HG03280 (cell line): ENCODE results near the gene LEPROT.
"Not testable (repeated sequence)": the region's sequence is repeated elsewhere in the genome, so short reads cannot be mapped to it uniquely, and the experiment has no call there.

Experiments
- ATAC-seq: cut with Tn5 transposase; IDR thresholded peaks from one replicate; pipeline ENCODE4 v1.9.1; 2021; ENCODE audit warnings: mild to moderate bottlenecking, moderate library complexity; ENCODE audit not compliant: unreplicated experiment

Gene LEPROT

GRCh38 chr1:65420590-65421350, at the start of gene LEPROT, which contains the start of gene LEPR:
Gene LEPROT, plus strand, starts transcription at chr1:65420668. Its CDS starts 57 bp downstream, at chr1:65420725.
Gene LEPR, plus strand, starts transcription at chr1:65420668. Its CDS starts 144,898 bp downstream, at chr1:65565566.
- ATAC-seq, result no peak

DNA sequence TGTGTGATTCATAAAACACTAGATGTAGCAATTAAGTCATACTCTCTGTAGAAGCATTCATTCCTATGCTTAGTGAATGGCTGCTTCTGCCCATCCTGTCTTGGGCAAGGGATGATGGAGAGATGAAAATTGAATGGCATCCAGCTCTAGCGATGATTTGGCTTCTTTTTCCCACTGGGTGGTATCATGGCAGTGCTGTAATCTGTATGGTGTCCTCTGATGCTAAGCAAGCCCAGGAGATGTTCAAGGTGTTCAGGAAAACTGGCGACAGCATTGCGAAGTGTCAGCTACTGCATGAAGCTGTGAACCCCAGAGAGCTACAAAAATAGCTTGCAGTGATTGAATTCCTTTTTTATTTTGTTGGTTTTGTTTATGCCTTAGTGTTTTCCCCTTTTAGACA, 48.9 kb upstream of the LEPROT start:
- ATAC-seq, result no peak

DNA sequence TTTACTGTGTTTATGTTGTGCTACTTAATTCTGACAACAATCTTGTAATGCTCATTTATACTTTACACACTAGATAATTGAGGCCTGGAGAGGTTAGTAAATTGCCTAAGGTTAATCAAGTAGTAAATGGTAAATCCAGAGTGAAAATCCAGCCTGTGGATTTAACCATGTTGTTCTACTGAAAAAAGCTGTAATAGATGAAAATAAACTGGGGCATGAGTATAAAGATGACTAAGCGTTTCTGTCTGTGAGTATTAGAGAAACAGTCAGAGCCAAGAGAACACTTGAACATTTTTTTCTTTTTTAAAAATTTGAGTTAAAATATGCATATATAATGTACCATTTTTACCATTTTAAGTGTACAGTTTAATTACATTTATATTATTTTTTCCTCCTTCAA, 47.9 kb upstream of the LEPROT start:
- no peak for ATAC-seq

DNA sequence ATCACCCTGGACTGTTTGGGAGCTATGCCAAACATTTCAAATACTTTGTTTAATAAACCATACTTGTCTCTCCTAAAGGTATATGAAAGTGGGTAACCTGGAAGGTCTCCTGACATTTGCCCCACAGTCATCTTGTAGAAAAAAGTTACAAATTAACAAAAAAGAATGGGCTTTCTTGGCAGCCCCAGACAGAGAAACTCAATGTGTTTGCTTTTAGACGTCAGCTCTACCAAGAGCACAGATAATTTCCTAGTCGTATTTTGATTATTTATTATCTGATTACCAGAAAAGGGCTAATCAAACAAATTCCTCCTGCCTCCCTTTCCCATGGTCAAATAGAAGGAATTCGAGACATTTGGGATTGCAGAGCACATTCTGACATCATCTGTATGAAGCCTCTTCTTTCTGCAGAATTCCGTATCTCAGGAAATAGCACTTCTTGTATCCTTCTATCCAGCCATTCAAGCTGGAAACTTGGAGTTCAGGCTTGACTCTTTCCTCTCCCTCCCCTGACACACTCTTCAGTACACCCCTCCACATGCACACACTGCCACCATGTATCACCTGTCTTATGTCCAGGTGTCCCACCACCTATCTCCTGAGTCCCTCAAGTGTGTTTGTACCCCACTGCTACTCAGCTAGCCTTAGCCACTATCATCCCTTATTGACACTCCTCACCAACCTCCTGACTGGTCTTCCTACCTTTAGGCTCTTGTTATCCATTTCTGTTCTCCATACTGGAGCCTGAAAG, 42.8 kb upstream of the LEPROT start:
- ATAC-seq, result no peak

DNA sequence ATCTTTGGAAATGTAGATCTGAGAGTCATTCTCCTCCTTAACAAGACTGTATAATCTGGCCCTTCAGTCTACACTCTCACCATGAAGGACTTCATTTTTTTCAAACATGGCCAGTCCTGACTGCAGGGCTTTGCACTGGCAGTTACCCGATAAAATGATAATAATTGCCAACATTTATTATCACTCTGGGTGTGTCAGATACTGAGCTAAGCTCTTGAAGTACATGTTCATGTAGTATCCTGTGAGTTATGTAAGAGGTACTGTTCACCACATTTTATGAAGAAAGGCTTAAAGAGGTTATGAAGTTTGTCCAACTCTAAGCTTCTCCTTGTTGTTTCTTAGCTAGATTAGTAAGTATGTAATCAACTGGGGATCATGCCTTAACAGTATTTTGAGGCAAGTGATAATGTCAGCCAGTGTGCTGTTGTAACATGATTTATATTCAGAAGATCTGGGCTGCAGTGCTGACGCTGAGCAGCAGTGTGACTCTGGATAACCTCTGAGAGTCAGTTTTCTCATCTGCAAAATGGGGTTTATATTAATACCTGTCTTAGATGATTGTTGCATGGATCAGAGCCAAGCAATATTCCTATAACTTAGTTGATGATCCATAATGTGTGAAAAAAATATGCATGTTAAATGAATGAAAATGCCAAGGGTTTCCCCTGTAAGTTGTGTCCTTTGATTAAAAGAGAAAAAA, 42.1 kb upstream of the LEPROT start:
- ATAC-seq, result no peak

GRCh38 chr1:65384426-65384825, 36.0 kb upstream of the LEPROT start:
- not testable (repeated sequence) for ATAC-seq

- ATAC-seq, result no peak
These were observed 34.0 kb upstream of the LEPROT start for GRCh38 chr1:65386439-65386838.

DNA sequence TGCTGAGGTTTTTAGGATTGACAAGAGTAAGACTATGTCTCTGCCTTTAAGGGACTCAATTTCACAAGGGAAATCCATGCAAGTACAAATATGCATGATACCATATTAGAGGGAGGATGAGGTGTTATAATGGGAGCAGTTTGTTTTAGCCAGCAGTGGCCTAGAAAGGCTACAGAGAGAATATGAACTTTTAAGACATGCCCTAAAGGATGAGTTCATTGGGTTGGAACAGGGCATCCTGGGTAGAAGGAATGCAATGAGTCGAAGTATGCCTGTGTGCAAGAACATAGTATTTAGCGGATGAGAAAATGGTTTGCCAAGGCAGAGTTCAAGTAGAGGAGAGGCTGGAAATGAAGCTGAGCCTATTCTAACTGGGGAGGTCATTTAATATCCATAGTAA, 32.6 kb upstream of the LEPROT start:
- ATAC-seq, result no peak

DNA sequence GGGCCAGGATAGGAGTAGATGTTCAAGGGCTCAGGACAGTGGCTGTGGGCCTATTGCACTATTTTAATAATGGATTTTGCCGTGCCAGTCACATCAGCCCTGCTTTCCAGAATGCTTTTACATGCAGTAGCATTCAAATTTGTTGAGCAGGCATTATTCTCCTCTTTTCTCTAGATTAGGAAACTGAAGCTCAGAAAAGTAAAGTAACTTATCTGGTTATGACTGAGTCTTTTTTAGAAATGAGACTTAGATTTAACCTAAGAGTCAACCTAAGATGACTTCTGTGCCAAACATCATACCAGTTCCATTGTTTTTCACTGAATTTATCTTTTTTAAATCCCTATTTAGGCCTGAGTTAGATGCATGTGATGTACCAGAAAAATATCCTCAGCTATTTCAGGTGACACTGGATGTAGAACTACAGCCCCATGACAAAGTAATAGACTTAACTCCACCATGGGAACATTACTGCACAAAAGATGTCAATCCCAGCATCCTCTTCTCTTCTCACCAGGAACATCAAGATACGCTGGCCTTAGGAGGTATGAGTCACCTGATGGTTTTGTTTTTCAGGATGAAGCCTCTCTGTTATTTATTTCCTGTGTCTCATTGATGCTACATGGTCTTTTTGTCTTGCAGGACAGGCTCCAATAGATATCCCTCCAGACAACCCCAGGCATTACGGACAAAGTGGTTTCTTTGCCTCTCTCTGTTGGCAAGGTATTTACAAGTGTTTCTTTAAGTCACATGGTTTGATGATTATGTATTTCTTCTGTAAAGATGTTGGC, 31.4 kb upstream of the LEPROT start:
- ATAC-seq, result no peak

- no peak for ATAC-seq
These were observed 28.0 kb upstream of the LEPROT start for GRCh38 chr1:65392497-65392896.

- peak; percentile 90 for ATAC-seq
These were observed 27.1 kb upstream of the LEPROT start for GRCh38 chr1:65393347-65393746.

DNA sequence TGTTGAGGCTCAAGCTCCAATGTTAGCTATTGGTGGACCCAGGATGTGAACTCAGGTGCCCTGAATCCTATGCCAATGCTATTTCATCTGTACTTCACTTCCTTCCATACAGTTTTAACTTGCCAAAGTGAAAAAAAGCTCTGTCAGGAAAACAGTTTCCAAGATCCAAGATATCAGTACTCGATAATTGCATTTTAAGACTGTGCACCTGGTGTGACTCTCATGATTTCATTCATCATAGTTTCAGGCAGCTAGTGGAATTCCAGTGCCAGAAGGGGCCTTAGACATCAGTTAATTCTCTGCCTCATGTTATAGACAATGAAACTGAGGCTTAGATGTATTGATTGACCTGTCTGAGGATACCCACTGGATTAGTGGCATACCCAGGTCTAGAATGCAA, 26.5 kb upstream of the LEPROT start:
- ATAC-seq, result no peak

GRCh38 chr1:65395887-65396612, 24.4 kb upstream of the LEPROT start:
- no peak for ATAC-seq

DNA sequence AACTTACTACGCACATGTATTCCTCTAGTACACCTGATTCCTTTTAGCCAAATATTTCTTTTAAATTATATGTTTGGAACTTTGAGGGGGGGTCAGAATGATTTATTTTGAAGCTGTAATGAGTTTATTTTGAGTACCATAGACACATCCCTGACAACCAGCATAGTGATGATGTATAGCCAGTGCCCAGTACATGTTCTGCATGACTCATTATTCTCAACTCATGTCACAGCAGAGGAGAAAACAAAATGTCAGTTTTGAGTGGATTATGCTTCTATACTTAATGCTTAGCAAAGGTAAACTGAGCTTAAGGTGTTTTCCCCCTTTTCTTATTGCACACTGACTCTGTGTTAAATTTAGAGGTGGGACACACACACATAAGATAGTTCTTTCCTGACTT, 22.4 kb upstream of the LEPROT start:
- ATAC-seq, result no peak

DNA sequence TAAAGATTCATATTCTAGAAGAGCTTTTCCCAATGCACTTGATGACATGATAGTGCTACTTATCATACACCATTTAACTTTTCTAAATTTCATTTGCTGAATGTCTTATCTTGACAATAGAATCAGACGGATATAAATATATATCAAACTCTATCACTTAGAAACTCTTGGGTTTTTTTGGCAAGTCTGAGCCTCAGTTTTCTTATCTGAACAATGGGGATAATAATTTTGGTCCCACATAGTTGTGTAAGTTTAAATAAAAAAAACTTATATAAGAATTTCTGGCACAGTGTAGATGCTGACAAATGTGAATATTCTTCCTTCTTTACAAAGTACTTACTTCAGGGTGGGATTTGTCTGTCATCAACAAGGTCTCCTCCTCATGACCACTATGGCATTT, 21.5 kb upstream of the LEPROT start:
- ATAC-seq, result no peak

DNA sequence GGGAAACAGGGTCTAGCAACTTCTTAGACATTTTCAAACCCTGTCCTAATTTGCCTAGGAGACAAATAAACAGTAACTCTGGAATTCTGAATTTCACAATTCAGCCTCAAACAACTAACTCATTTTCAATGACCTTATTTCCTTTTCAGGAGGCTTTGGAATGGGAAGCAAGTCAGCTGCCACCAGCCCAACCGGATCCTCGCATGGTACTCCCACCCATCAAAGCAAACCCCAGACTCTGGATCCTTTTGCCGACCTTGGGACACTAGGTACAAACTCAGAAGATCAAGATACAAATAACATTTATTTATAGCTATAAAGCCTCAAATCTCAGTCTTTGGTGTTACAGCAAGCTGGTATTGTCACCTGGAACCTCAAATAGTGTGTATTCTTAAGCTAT, 18.9 kb upstream of the LEPROT start:
- no peak for ATAC-seq

- ATAC-seq, result no peak
These were observed 15.5 kb upstream of the LEPROT start for GRCh38 chr1:65404941-65405340.

DNA sequence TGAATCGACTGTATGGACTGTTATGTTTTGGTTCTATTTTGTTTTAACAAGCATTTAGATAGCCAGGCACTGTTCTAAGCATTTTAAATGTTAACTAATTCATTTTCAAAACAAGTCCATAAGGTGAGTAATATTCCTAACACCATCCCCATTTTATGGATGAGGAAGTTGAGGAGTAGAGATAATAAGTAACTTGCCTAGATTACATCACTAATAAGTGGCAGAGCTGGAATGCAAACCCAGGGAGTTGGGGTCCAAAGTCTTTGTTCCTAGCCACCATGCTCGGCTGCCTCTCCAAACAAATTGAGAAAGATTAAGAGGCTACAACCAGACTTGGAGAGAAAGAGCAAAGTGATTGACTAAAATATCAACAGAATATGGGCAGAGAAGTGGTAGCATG, 12.6 kb upstream of the LEPROT start:
- ATAC-seq, result no peak

DNA sequence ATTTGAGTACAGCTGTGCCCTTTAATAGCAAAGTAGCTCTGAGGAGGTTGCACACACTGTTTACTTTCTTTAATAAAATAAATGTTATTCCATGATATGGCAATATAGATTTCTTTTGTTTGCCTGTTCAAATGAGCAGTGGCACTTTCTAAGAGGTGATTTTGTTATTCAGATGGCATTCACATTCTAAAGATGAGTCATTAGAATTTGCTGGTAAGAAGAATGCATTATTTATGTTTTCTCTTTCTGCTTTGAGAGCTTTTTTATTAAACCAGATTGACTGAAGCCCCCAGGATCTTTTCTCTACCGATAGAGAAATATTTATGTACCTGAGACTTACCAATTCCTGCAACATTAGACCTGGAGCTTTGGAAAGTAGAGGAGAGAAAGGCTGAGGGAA, 11.2 kb upstream of the LEPROT start:
- no peak for ATAC-seq

- no peak for ATAC-seq
These were observed 10.6 kb upstream of the LEPROT start for GRCh38 chr1:65409816-65410326.
